Measurements from ENCODE around the gene ACTG1.

- TF ChIP-seq CTCF (IDR thresholded peaks at IDR 0.05) (no peak), POLR2A (IDR thresholded peaks at IDR 0.05) (no peak)
Observed at GRCh38 chr17:81518785-81519283, 6.2 kb upstream of the ACTG1 start.

All from uterus (tissue), 2 donors.